ENCODE data around the gene RBM6. TPM values are rescaled to one million over a fixed set of nuclear protein-coding genes. Genes with fewer than 3 reads are reported as not detected.

RBM6 gene
- polyA plus RNA-seq, 1 experiment = 62.8 TPM

GRCh38 chr3:50102558-50102957, 162.6 kb downstream of the RBM6 start:
- Histone ChIP-seq H3K27me3 (ENCODE audit: control insufficient read depth, insufficient read depth, low read length) (no peaks in the 10 kb centered on the region), H3K27ac (ENCODE audit: low read depth, low read length) (no peak overlapping the region), H3K9me3 (ENCODE audit: control insufficient read depth, insufficient read depth, low read length) (no peaks in the 10 kb centered on the region), H3K4me3 (ENCODE audit: low read depth, low read length) (no peak overlapping the region)
- CTCF ChIA-PET = interaction anchor here (1.3 kb wide), 1 partner anchor 8 kb away, joined by 6 read pairs; no protein-coding TSS in a partner anchor
- no peak for TF ChIP-seq CTCF (IDR thresholded peaks at IDR 0.05; ENCODE audit: low read depth, low read length)
- no peak for DNase-seq (ENCODE audit: low read depth, low spot score)
- POLR2A ChIA-PET = interaction anchor here (0.7 kb wide), 1 partner anchor 136 kb away, joined by 7 read pairs; no protein-coding TSS in a partner anchor

GRCh38 chr3:50111757-50112156, 171.8 kb downstream of the RBM6 start:
- Histone ChIP-seq H3K9me3 (ENCODE audit: control insufficient read depth, insufficient read depth, low read length) (no peaks in the 10 kb centered on the region), H3K27ac (ENCODE audit: low read depth, low read length) (no peak overlapping the region), H3K4me3 (ENCODE audit: low read depth, low read length) (no peak overlapping the region), H3K27me3 (ENCODE audit: control insufficient read depth, insufficient read depth, low read length) (no peaks in the 10 kb centered on the region)
- TF ChIP-seq CTCF (IDR thresholded peaks at IDR 0.05; ENCODE audit: low read depth, low read length) = no peak
- ChIA-PET POLR2A (no interaction called here), CTCF (interaction anchor here (1.1 kb wide), 1 partner anchor 11 kb away, joined by 3 read pairs; no protein-coding TSS in a partner anchor)
- DNase-seq (ENCODE audit: low read depth, low spot score) = no peak

- ChIA-PET CTCF (interaction anchor here (1.0 to 1.1 kb wide), 2 partner anchors 9 to 12 kb away, joined by 3 read pairs; no protein-coding TSS in a partner anchor), POLR2A (interaction anchor here (0.7 kb wide), 1 partner anchor 309 kb away, joined by 7 read pairs; no protein-coding TSS in a partner anchor)
- Histone ChIP-seq H3K9me3 (ENCODE audit: control insufficient read depth, insufficient read depth, low read length) (no peaks in the 10 kb centered on the region), H3K27me3 (ENCODE audit: control insufficient read depth, insufficient read depth, low read length) (no peaks in the 10 kb centered on the region), H3K27ac (ENCODE audit: low read depth, low read length) (no peak overlapping the region), H3K4me3 (ENCODE audit: low read depth, low read length) (no peak overlapping the region)
- no peak for TF ChIP-seq CTCF (IDR thresholded peaks at IDR 0.05; ENCODE audit: low read depth, low read length)
- no peak for DNase-seq (ENCODE audit: low read depth, low spot score)
Observed at GRCh38 chr3:50112462-50112861, 172.5 kb downstream of the RBM6 start.

- ChIA-PET POLR2A (interaction anchor here (0.7 to 1.0 kb wide), 2 partner anchors 21 to 104 kb away, joined by 3 to 4 read pairs; no protein-coding TSS in a partner anchor), CTCF (interaction anchor here (0.7 to 2.1 kb wide), 3 partner anchors 71 to 182 kb away, joined by 5 to 8 read pairs (median 6); no protein-coding TSS in a partner anchor)
- no peak overlapping the region for H3K27ac ChIP-seq (ENCODE audit: low read depth, low read length)
Observed at GRCh38 chr3:50117120-50117519, 177.2 kb downstream of the RBM6 start.

More at GRCh38 chr3:50117120-50117519, 177.2 kb downstream of the RBM6 start:
- Histone ChIP-seq H3K9me3 (ENCODE audit: control insufficient read depth, insufficient read depth, low read length) (no peaks in the 10 kb centered on the region), H3K4me3 (ENCODE audit: low read depth, low read length) (no peak overlapping the region), H3K27me3 (ENCODE audit: control insufficient read depth, insufficient read depth, low read length) (no peaks in the 10 kb centered on the region)
- no peak for DNase-seq (ENCODE audit: low read depth, low spot score)
- TF ChIP-seq CTCF (IDR thresholded peaks at IDR 0.05; ENCODE audit: low read depth, low read length) = no peak

Data from AG04450 (cell line).